Neural progenitor cell (in vitro differentiated cells): ENCODE results near the gene HPGDS.

Experiments
- EZH2 ChIP-seq: fragments of 200-600 bp; sonication (generic); IDR thresholded peaks from 2 replicates; pipeline ENCODE4 v1.6.1; 2017; ENCODE audit warnings: antibody characterized with exemption, mild to moderate bottlenecking, moderate library complexity
- TF ChIP-seq, protein P1 (sequence below): fragments of 200-600 bp; sonication (generic); IDR thresholded peaks from 2 replicates; pipeline ENCODE4 v1.5.1; 2017; ENCODE audit warnings: antibody characterized with exemption, mild to moderate bottlenecking

DNA sequence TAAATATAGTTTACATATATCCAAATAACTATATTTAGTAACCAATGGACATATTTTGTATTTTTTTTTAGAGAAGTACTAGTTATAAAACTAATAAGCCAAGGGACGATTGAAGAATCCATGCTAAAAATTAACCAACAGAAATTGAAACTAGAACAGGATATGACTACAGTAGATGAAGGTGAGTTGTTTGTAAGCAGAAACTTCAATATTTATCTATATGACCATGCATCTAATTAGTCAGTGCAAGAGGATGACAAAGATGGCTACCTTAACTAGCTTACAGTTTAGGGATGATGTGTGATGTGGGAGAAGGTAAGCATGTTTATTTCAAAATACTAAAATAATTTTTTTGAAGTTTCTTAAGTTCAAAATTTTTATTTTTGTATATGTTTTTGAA is 57.7 kb downstream of the HPGDS start:
- TF ChIP-seq, protein P1, sequence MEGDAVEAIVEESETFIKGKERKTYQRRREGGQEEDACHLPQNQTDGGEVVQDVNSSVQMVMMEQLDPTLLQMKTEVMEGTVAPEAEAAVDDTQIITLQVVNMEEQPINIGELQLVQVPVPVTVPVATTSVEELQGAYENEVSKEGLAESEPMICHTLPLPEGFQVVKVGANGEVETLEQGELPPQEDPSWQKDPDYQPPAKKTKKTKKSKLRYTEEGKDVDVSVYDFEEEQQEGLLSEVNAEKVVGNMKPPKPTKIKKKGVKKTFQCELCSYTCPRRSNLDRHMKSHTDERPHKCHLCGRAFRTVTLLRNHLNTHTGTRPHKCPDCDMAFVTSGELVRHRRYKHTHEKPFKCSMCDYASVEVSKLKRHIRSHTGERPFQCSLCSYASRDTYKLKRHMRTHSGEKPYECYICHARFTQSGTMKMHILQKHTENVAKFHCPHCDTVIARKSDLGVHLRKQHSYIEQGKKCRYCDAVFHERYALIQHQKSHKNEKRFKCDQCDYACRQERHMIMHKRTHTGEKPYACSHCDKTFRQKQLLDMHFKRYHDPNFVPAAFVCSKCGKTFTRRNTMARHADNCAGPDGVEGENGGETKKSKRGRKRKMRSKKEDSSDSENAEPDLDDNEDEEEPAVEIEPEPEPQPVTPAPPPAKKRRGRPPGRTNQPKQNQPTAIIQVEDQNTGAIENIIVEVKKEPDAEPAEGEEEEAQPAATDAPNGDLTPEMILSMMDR, result no peak
- no peak for TF ChIP-seq EZH2
